ENCODE data around the gene FAM53B. TPM values are rescaled to one million over a fixed set of nuclear protein-coding genes. Genes with fewer than 3 reads are reported as not detected.
"Not testable (repeated sequence)": the region's sequence is repeated elsewhere in the genome, so short reads cannot be mapped to it uniquely, and the experiment has no call there.

Gene FAM53B
- total and polyA plus RNA-seq, 7 donors, result 9.6 to 36.6 (median 34.2) TPM

DNA sequence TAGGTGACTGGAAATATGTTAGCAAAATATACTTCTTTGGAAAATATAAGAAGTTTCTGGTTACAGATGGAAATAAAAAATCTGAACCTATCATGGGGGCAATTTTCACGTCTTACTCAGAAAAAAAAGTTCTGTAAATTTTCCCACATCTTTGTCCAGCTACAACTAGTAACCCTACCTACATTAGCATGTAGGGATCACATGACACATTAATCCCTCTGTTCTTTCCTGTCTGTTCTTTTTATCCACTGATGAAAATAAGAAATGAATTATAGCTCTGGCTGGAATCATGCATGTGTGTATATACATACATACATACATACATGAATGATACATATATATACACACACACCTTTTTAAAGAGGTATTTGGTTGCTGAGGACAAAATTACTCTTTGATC, 3.6 kb upstream of the FAM53B start:
- H3K9me3 ChIP-seq, result no peaks in the 10 kb centered on the region
- H3K4me3 ChIP-seq, result no peak overlapping the region
- H3K4me1 ChIP-seq, result peaks cover 0 to 18% (median 13%) of the 10 kb centered on the region in 4 donors
- H3K36me3 ChIP-seq, result peaks cover 0 to 5% (median 2%) of the 10 kb centered on the region in 4 donors
- intact Hi-C loops (cut with DNase I), result loop anchor here (10.0 kb wide), 1 partner anchor 167 kb away; no protein-coding TSS in a partner anchor
- no peaks in the 10 kb centered on the region for H3K27me3 ChIP-seq
- 47 to 83% methylated on average over 1 of the region's 1 CpG for WGBS, 2 donors
- no peak for DNase-seq
- H3K27ac ChIP-seq, result no peak overlapping the region
- TF ChIP-seq CTCF (IDR thresholded peaks at IDR 0.05), result no peak
- TF ChIP-seq POLR2AphosphoS5 (IDR thresholded peaks at IDR 0.05), result no peak

- Histone ChIP-seq H3K36me3 (peaks cover 0 to 5% (median 2%) of the 10 kb centered on the region in 4 donors), H3K4me3 (no peak overlapping the region), H3K27me3 (no peaks in the 10 kb centered on the region), H3K4me1 (peaks cover 0 to 26% (median 20%) of the 10 kb centered on the region in 4 donors), H3K9me3 (no peaks in the 10 kb centered on the region), H3K27ac (no peak overlapping the region)
- intact Hi-C loops (cut with DNase I), result loop anchor here (10.0 kb wide), 1 partner anchor 168 kb away; no protein-coding TSS in a partner anchor
- TF ChIP-seq CTCF (IDR thresholded peaks at IDR 0.05), result no peak
- TF ChIP-seq EP300 (IDR thresholded peaks at IDR 0.05), result no peak
- TF ChIP-seq POLR2A (IDR thresholded peaks at IDR 0.05), result no peak
- no peak for TF ChIP-seq POLR2AphosphoS5 (IDR thresholded peaks at IDR 0.05)
- DNase-seq, result no peak
- WGBS, 2 donors, result 23 to 59% methylated on average over 2 of the region's 2 CpGs
These were observed 2.8 kb upstream of the FAM53B start for GRCh38 chr10:124746992-124747391.

DNA sequence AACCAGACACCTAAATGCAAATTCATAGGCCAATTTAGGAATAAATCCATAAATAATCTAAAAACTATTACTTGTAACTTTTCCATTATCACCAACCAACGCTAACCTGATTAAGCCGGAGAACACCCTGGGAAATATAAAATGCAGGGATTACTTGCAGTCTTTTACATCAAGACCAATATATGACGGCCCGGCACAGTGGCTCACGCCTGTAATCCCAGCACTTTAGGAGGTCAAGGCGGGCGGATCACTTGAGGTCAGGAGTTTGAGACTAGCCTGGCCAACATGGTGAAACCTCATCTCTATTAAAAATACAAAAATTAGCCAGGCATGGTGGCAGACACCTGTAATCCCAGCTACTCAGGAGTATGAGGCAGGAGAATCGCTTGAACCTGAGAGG, 2.3 kb upstream of the FAM53B start:
- not testable (repeated sequence) for H3K9me3 ChIP-seq, H3K27ac ChIP-seq, H3K36me3 ChIP-seq, H3K4me3 ChIP-seq, H3K27me3 ChIP-seq, DNase-seq
- WGBS, 2 donors, result 50 to 87% methylated on average over 8 of the region's 8 CpGs
- intact Hi-C loops (cut with DNase I), result loop anchor here (10.0 kb wide), 1 partner anchor 168 kb away; no protein-coding TSS in a partner anchor
- H3K4me1 ChIP-seq, result peaks cover 0 to 31% (median 26%) of the 10 kb centered on the region in 4 donors

DNA sequence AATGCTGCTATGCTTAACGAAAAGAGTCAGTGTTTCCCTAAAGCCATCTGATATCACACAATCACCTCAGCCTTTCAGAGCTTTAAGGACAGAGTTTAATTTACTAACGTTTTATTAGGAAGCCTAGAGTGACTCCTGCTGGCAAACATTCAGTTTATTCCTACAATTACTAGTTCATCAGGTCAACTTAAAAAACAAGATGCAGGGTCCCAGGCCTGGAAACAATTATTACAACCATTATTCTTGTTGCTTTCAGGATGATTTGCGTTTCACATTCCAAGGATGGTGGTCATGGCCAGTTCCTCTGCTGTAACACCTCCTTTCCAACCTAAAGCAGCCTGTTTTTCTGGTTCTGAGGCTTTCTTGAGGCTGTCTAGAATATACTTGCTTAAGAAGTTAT, 1.5 kb upstream of the FAM53B start:
- Histone ChIP-seq H3K36me3 (peaks cover 0 to 5% (median 2%) of the 10 kb centered on the region in 4 donors), H3K27ac (peak overlapping the region; percentile 86 to 90 (median 89)), H3K4me3 (no peak overlapping the region), H3K4me1 (peaks cover 0 to 39% (median 33%) of the 10 kb centered on the region in 4 donors), H3K9me3 (no peaks in the 10 kb centered on the region), H3K27me3 (no peaks in the 10 kb centered on the region)
- 19 to 41% methylated on average over 3 of the region's 3 CpGs for WGBS, 2 donors
- intact Hi-C loops (cut with DNase I), result loop anchor here (10.0 kb wide), 1 partner anchor 169 kb away; no protein-coding TSS in a partner anchor
- no peak for DNase-seq
- TF ChIP-seq CTCF (IDR thresholded peaks at IDR 0.05) (peak in 2 of 4 experiments; percentile 32 to 41), EP300 (IDR thresholded peaks at IDR 0.05) (no peak), POLR2AphosphoS5 (IDR thresholded peaks at IDR 0.05) (no peak), POLR2A (IDR thresholded peaks at IDR 0.05) (no peak)

DNA sequence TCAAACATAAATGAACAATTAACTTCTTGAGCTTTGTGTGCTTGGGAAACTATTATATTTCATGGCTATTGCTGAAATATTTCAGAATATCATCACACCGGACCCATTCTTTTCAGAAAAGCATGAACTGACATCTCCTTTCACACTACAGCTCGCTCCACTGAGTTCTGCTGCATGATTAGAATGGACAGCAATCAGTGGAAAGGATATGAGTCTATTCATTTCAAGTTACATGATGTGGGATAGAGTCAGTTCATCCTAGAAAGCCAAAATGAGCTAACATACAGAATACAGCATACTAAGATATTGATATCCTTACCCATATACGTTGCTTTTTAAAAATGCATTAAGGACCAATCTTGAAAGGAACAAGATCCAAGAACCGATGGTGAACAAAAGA, 1.1 kb upstream of the FAM53B start:
- no peak for DNase-seq
- Histone ChIP-seq H3K4me3 (no peak overlapping the region), H3K9me3 (no peaks in the 10 kb centered on the region), H3K27ac (peak overlapping the region; percentile 86 to 90 (median 89)), H3K36me3 (peaks cover 0 to 5% (median 2%) of the 10 kb centered on the region in 4 donors), H3K4me1 (peaks cover 0 to 43% (median 37%) of the 10 kb centered on the region in 4 donors), H3K27me3 (no peaks in the 10 kb centered on the region)
- TF ChIP-seq POLR2A (IDR thresholded peaks at IDR 0.05) (no peak), POLR2AphosphoS5 (IDR thresholded peaks at IDR 0.05) (no peak), CTCF (IDR thresholded peaks at IDR 0.05) (no peak)
- intact Hi-C loops (cut with DNase I), result loop anchor here (10.0 kb wide), 1 partner anchor 170 kb away; no protein-coding TSS in a partner anchor
- 50 to 79% methylated on average over 4 of the region's 4 CpGs for WGBS, 2 donors
